ENCODE data around the gene TLK2.
"Not testable (repeated sequence)": the region's sequence is repeated elsewhere in the genome, so short reads cannot be mapped to it uniquely, and the experiment has no call there.

TLK2 gene

GRCh38 chr17:62490990-62491389 lies 12.4 kb downstream of the TLK2 start:
- DNase-seq, result not testable (repeated sequence)

- DNase-seq, result not testable (repeated sequence)
These were observed 14.5 kb downstream of the TLK2 start for GRCh38 chr17:62493049-62493655.

- not testable (repeated sequence) for DNase-seq
These were observed 15.4 kb downstream of the TLK2 start for GRCh38 chr17:62494073-62494472.

GRCh38 chr17:62496344-62496743 lies 17.7 kb downstream of the TLK2 start:
- not testable (repeated sequence) for DNase-seq

- not testable (repeated sequence) for DNase-seq
These were observed 20.2 kb downstream of the TLK2 start for GRCh38 chr17:62498796-62499195.

- not testable (repeated sequence) for DNase-seq
These were observed 21.8 kb downstream of the TLK2 start for GRCh38 chr17:62500463-62500862.

GRCh38 chr17:62504857-62505256 lies 26.2 kb downstream of the TLK2 start:
- DNase-seq, result not testable (repeated sequence)

- not testable (repeated sequence) for DNase-seq
These were observed 28.7 kb downstream of the TLK2 start for GRCh38 chr17:62507191-62507836.

GRCh38 chr17:62510247-62510819 lies 31.7 kb downstream of the TLK2 start:
- not testable (repeated sequence) for DNase-seq

- DNase-seq, result not testable (repeated sequence)
These were observed 32.4 kb downstream of the TLK2 start for GRCh38 chr17:62511014-62511413.

- DNase-seq, result not testable (repeated sequence)
These were observed 37.8 kb downstream of the TLK2 start for GRCh38 chr17:62516376-62516775.

- not testable (repeated sequence) for DNase-seq
These were observed 42.7 kb downstream of the TLK2 start for GRCh38 chr17:62521295-62521694.

- DNase-seq, result not testable (repeated sequence)
These were observed 45.5 kb downstream of the TLK2 start for GRCh38 chr17:62524077-62524476.

GRCh38 chr17:62525317-62525716 lies 46.7 kb downstream of the TLK2 start:
- DNase-seq, result peak; percentile 33

GRCh38 chr17:62530936-62531335 lies 52.3 kb downstream of the TLK2 start:
- DNase-seq, result not testable (repeated sequence)

GRCh38 chr17:62536557-62536956 lies 57.9 kb downstream of the TLK2 start:
- not testable (repeated sequence) for DNase-seq

GRCh38 chr17:62541073-62541472 lies 62.4 kb downstream of the TLK2 start:
- not testable (repeated sequence) for DNase-seq

- DNase-seq, result not testable (repeated sequence)
These were observed 64.7 kb downstream of the TLK2 start for GRCh38 chr17:62543278-62543775.

- DNase-seq, result not testable (repeated sequence)
These were observed 67.4 kb downstream of the TLK2 start for GRCh38 chr17:62546066-62546465.

GRCh38 chr17:62552851-62553659 lies 74.4 kb downstream of the TLK2 start:
- peak; percentile 61 for DNase-seq

- not testable (repeated sequence) for DNase-seq
These were observed 78.9 kb downstream of the TLK2 start for GRCh38 chr17:62557532-62557931.

- DNase-seq, result not testable (repeated sequence)
These were observed 80.3 kb downstream of the TLK2 start for GRCh38 chr17:62558941-62559340.

GRCh38 chr17:62560971-62561370 lies 82.3 kb downstream of the TLK2 start:
- DNase-seq, result not testable (repeated sequence)
